K562 (cell line): ENCODE measurements around the gene MED13L.

Experiments
- ATF2 ChIP-seq: sonication (generic); formaldehyde crosslinking; IDR thresholded peaks from 2 replicates; pipeline ENCODE4 v1.8.1; 2022; ENCODE audit warnings: missing genetic modification reagents
- CBX2 ChIP-seq: fragments of 200-600 bp; sonication (generic); IDR thresholded peaks from one replicate; pipeline ENCODE4 v1.6.1; 2012; ENCODE audit warnings: mild to moderate bottlenecking, low read length, inconsistent platforms; ENCODE audit not compliant: insufficient read depth, poor library complexity, severe bottlenecking
- CCAR2 ChIP-seq: fragments of 200-400 bp; formaldehyde crosslinking; IDR thresholded peaks from 2 replicates; pipeline ENCODE4 v1.6.1; 2017; ENCODE audit warnings: mild to moderate bottlenecking, low read depth, low read length
- CTCF ChIP-seq, 3 experiments: IDR thresholded peaks in 2 of 3; conservative IDR thresholded peaks in 1 of 3; 2 replicates each; pipeline ENCODE4 v1.5.1; 2011 to 2012; ENCODE audit warnings: low read length in 3 of 3, mild to moderate bottlenecking in 3 of 3, control low read depth in 2 of 3, improper control_type of control experiment in 1 of 3, inconsistent platforms in 1 of 3, low read depth in 1 of 3, mixed read lengths in 1 of 3, moderate library complexity in 1 of 3; ENCODE audit not compliant: insufficient read depth in 2 of 3
- FOSL1 ChIP-seq: fragments of 200-800 bp; sonication (Bioruptor generic); conservative IDR thresholded peaks from 2 replicates; pipeline ENCODE4 v1.6.1; 2016; ENCODE audit warnings: missing genetic modification characterization, missing compliant biosample characterization
- MTA3 ChIP-seq: fragments of 450-650 bp; formaldehyde crosslinking; IDR thresholded peaks from 2 replicates; pipeline ENCODE4 v1.6.1; 2017; ENCODE audit warnings: mild to moderate bottlenecking, borderline replicate concordance
- NR3C1 ChIP-seq: sonication (generic); formaldehyde crosslinking; IDR thresholded peaks from 2 replicates; pipeline ENCODE4 v1.8.1; 2022; ENCODE audit warnings: missing genetic modification reagents
- PHF8 ChIP-seq: fragments of 200-600 bp; sonication (generic); IDR thresholded peaks from 2 replicates; pipeline ENCODE4 v1.6.1; 2012; ENCODE audit warnings: mixed run types, mild to moderate bottlenecking, inconsistent platforms, low read length, moderate library complexity, borderline replicate concordance
- PKNOX1 ChIP-seq: fragments of 450-650 bp; IDR thresholded peaks from 2 replicates; pipeline ENCODE4 v1.6.1; 2016
- SNRNP70 ChIP-seq: fragments of 200-400 bp; formaldehyde crosslinking; optimal IDR thresholded peaks from 2 replicates; pipeline ENCODE3; 2017; ENCODE audit warnings: low read depth, low read length
- TAF1 ChIP-seq: IDR thresholded peaks from 2 replicates; pipeline ENCODE4 v1.6.1; 2011; ENCODE audit warnings: mild to moderate bottlenecking, low read length, moderate library complexity; ENCODE audit not compliant: insufficient read depth, control insufficient read depth, severe bottlenecking; ENCODE audit errors: extremely low read depth
- TOE1 ChIP-seq, 2 experiments: fragments of 450-650 bp in 1 of 2; sonication (generic) in 1 of 2; formaldehyde crosslinking in 1 of 2; IDR thresholded peaks; 2 replicates each; pipeline versions ENCODE4 v1.7.1 to v1.8.0; 2016 to 2022; ENCODE audit warnings: borderline replicate concordance in 2 of 2, mild to moderate bottlenecking in 2 of 2, antibody characterized with exemption in 1 of 2, inconsistent platforms in 1 of 2, low read depth in 1 of 2, missing genetic modification reagents in 1 of 2, moderate library complexity in 1 of 2

GRCh38 chr12:116026346-116026745 is 251.1 kb downstream of the MED13L start:
- TF ChIP-seq TOE1 (IDR thresholded peaks at IDR 0.05; ENCODE audit: borderline replicate concordance) (no peak), TOE1 (CRISPR knock-in tag; IDR thresholded peaks at IDR 0.05; ENCODE audit: borderline replicate concordance, low read depth) (no peak), SNRNP70 (no peak), ATF2 (no peak), MTA3 (no peak), CCAR2 (no peak), TAF1 (no peak), FOSL1 (tag) (no peak), CTCF (IDR thresholded peaks at IDR 0.05 in 2 of 3, conservative IDR thresholded peaks at IDR 0.05 in 1 of 3; ENCODE audit: insufficient read depth in 2 of 3, low read depth in 1 of 3, low read length in 3 of 3) (no peak), CBX2 (no peak), PKNOX1 (no peak), PHF8 (no peak), NR3C1 (CRISPR knock-in tag) (no peak)
